Measurements from ENCODE around the gene KNDC1.

Gene KNDC1

DNA sequence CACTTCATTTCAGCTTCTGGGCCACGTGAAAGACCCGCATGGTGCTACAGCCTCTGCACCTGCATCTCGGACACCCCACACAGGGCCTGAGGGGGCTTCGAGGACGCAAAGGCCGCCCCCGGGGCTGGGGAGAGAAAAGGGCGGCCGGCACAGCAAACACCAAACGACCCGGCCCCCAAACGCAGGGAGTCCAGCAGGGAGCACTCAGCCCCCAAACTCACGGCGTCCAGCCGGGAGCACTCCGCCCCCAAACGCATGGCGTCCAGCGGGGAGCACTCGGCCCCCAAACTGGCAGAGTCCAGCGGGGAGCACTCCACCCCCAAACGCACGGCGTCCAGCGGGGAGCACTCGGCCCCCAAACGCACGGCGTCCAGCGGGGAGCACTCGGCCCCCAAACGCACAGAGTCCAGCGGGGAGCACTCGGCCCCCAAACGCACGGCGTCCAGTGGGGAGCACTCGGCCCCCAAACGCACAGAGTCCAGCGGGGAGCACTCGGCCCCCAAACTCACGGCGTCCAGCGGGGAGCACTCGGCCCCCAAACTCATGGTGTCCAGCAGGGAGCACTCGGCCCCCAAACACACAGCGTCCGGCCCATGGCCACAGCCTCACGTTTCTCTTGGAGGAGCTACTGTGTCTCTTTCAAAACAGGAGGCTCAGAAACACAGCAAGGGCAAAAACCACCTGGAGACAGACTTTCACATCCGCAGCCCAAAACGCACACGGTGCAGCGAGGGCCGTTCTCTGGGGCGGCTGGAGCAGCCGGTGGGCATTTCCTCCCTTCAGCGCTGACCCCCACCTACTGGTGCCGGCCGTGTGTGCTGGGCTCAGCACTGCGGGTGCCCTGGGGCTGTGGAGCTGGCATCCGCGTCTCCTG is 43.0 kb downstream of the KNDC1 start:
- TF ChIP-seq, protein P1, sequence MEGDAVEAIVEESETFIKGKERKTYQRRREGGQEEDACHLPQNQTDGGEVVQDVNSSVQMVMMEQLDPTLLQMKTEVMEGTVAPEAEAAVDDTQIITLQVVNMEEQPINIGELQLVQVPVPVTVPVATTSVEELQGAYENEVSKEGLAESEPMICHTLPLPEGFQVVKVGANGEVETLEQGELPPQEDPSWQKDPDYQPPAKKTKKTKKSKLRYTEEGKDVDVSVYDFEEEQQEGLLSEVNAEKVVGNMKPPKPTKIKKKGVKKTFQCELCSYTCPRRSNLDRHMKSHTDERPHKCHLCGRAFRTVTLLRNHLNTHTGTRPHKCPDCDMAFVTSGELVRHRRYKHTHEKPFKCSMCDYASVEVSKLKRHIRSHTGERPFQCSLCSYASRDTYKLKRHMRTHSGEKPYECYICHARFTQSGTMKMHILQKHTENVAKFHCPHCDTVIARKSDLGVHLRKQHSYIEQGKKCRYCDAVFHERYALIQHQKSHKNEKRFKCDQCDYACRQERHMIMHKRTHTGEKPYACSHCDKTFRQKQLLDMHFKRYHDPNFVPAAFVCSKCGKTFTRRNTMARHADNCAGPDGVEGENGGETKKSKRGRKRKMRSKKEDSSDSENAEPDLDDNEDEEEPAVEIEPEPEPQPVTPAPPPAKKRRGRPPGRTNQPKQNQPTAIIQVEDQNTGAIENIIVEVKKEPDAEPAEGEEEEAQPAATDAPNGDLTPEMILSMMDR (IDR thresholded peaks at IDR 0.05; ENCODE audit: extremely low read depth, insufficient read depth, missing control alignments) = no peak
- in situ Hi-C loops (cut with MboI; ENCODE audit: low pct_unique_long_range_greater_than_20kb, low sequenced_read_pairs, unreplicated experiment) = no loop called here
- DNase-seq (ENCODE audit: low spot score) = no peak

DNA sequence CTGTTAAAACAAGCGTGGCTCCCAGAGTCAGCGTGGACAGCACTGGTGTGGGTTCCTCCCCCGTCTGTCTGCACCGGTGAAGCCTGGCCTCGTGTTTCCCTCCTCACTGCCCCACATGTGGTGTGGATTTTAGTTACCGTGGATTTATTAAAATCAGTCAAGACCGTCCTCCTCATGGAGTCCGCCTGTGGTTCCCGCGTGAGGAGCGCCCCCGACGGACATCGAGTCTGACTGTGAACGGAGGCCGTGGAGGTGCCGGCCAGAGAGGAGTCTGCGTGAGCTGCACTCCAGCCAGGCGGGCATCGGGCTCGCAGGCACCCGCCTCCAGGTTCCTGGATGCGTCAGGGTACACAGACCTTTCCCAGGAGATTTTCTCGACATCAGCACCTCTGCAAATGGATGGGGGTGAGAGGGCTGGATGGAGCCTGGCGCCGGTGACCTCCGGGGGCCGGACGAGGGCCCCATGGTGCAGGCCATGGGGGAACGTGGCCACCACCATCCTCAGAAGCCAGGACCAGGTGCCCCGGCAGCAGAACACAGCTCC is 43.7 kb downstream of the KNDC1 start:
- TF ChIP-seq, protein P1 (IDR thresholded peaks at IDR 0.05; ENCODE audit: extremely low read depth, insufficient read depth, missing control alignments) = no peak
- no peak for DNase-seq (ENCODE audit: low spot score)
- in situ Hi-C loops (cut with MboI; ENCODE audit: low pct_unique_long_range_greater_than_20kb, low sequenced_read_pairs, unreplicated experiment) = no loop called here

DNA sequence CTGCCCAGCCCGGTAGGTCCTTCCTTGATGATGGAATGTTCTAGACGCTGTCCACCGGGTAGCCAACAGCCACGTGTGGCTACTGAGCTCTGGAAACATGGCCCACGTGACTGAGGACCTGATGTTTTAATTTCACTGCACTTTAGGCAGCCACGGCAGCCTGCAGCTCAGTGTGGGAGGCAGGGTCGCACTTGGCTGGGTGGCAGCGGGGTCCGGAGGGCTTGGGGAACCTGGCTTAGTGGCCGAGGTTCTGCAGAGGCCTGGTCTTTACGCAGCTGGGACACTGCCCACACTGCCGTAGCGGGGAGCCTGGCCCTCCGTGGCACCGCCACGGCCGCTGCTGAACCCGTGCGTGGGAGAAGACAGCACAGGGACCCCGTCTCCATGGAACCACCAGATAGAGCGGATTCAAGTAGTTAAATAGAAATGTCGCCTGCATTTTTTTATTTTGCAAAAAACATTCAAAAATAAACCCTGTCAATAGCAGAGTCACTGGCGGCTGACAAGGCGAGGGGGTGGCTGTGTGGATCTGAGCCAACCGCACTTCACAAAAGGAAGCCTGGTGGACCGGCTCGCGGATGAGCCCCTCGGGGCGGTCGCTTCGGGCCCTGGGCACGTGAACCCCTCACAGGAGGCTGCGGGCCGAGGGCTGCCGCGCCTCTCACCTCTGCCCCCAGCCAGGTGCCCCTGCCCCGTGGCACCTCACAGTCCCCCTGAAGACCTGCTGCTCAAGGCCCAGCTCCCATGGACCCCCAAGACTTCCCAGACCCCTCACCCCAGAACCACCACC is 44.4 kb downstream of the KNDC1 start:
- in situ Hi-C loops (cut with MboI; ENCODE audit: low pct_unique_long_range_greater_than_20kb, low sequenced_read_pairs, unreplicated experiment) = no loop called here
- no peak for DNase-seq (ENCODE audit: low spot score)
- TF ChIP-seq, protein P1 (IDR thresholded peaks at IDR 0.05; ENCODE audit: extremely low read depth, insufficient read depth, missing control alignments) = no peak

DNA sequence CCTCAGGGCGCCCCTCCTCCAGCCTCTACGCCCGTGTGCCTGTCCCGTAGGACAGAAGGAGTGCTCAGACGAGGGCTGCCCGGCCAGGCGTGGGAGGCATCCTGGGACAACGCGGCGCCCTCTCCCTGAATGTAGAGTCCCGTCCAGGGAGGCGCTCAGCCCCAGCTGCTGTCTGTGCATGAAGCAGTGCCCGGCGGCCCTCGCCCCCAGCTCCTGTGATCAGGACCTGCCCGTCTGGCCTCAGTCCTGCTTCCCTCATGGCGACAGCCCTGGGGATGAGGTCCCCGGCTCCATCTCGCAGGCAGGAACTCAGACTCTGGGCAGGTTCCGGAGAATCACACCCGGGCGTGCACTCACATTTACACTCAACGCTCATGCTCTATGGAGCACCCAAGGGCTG is 45.1 kb downstream of the KNDC1 start:
- TF ChIP-seq, protein P1 (IDR thresholded peaks at IDR 0.05; ENCODE audit: extremely low read depth, insufficient read depth, missing control alignments) = no peak
- in situ Hi-C loops (cut with MboI; ENCODE audit: low pct_unique_long_range_greater_than_20kb, low sequenced_read_pairs, unreplicated experiment) = no loop called here
- no peak for DNase-seq (ENCODE audit: low spot score)

DNA sequence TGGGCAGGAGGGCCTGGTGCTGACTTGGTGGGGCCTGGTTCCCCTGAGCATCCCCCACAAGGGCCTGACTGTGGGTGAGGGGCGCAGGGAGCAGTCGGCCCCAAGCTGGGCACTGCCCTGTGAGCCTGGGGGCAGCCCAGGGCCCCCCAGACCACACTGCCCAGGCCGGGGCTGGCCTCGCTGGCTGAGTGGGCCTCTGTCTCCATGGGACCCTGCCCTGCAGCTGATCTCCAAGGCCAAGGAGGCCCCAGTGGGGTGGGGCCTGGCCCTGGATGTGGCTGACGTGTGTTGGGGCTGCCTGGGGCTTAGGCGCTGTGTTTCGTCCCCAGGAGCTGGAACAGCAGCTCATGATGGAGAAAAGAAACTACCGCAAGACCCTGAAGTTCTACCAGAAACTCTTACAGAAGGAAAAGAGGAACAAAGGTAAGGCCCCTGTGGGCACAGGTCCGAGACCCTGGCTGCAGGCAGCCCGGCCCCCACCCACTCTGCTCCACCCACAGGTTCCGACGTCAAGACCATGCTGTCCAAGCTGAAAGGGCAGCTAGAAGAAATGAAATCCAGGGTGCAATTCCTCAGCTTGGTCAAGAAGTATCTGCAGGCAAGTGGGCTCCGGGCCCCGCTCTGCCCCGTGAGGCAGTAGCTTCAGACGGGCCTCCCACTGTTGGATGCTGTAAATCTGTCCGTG is 46.5 kb downstream of the KNDC1 start:
- in situ Hi-C loops (cut with MboI; ENCODE audit: low pct_unique_long_range_greater_than_20kb, low sequenced_read_pairs, unreplicated experiment) = no loop called here

More for the DNA sequence above, 46.5 kb downstream of the KNDC1 start:
- DNase-seq (ENCODE audit: low spot score) = no peak
- TF ChIP-seq, protein P1 (IDR thresholded peaks at IDR 0.05; ENCODE audit: extremely low read depth, insufficient read depth, missing control alignments) = no peak
